ENCODE results near the gene SYNGR4.

DNA sequence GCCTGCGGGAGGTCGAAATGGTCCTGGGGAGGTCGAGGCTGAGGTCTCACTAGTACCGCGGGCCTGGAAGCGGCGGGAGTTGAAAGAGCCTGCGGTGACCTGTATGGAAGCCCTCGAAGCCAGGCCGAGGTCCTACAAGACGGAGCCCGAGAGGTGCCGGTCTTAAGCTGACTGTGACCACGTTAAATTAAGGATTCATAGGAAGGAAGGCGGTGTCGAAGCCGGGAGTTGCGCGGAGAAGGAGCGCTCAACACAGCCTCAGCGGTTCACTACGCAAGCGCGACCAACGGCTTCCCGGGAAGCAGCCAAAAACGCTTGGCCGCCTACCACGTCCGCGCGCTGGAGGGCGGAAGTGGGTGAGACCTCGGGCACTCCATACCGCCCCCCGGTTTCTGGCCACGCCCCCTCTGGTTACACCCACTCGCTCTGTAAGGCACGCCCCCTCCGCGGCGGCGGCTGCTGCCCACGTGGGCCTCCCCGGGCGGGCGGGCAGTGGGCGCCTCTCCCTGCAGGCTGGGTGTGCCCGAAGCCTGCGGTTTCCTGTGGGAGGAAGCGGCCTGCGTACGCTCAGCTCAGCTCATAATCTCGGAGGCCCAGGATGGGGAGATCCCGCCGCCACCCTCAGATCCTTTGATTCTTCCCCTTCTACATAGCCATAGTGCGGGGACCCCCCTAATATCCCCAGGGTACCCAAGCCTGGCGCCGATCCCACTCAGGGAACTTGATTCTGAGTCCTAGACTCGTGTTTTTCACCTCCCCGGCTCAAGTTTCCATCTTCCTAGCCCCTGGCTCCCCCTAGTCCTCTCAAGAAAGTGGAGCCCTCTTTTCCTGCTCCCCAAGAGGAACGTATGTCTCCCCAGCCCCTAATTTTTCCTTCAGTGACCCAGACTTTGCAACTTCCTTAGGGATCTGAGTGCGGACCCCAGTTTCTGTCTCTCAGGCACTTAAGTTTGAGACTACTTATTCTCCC, 42.3 kb upstream of the SYNGR4 start:
- TF ChIP-seq, protein P1, sequence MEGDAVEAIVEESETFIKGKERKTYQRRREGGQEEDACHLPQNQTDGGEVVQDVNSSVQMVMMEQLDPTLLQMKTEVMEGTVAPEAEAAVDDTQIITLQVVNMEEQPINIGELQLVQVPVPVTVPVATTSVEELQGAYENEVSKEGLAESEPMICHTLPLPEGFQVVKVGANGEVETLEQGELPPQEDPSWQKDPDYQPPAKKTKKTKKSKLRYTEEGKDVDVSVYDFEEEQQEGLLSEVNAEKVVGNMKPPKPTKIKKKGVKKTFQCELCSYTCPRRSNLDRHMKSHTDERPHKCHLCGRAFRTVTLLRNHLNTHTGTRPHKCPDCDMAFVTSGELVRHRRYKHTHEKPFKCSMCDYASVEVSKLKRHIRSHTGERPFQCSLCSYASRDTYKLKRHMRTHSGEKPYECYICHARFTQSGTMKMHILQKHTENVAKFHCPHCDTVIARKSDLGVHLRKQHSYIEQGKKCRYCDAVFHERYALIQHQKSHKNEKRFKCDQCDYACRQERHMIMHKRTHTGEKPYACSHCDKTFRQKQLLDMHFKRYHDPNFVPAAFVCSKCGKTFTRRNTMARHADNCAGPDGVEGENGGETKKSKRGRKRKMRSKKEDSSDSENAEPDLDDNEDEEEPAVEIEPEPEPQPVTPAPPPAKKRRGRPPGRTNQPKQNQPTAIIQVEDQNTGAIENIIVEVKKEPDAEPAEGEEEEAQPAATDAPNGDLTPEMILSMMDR (conservative IDR thresholded peaks at IDR 0.05; ENCODE audit: low read depth, low read length): no peak
- no peak for TF ChIP-seq EZH2 (IDR thresholded peaks at IDR 0.05; ENCODE audit: borderline replicate concordance, low read depth, low read length, poor library complexity, severe bottlenecking)
